NB4 (cell line): ENCODE data around the gene DCAF4L1.

Experiments used
- DNase-seq: peaks from one replicate; pipeline ENCODE4 v3.0.0; 2010; ENCODE audit warnings: low read depth
- H3K4me3 ChIP-seq: one replicate; pipeline ENCODE4 v1.5.1; 2011; ENCODE audit warnings: mild to moderate bottlenecking, low read depth, low read length, moderate library complexity
- CTCF ChIP-seq: IDR thresholded peaks from one replicate; pipeline ENCODE4 v1.5.1; 2012; ENCODE audit warnings: low read depth, low read length
- MAX ChIP-seq: IDR thresholded peaks from 2 replicates; pipeline ENCODE4 v1.6.1; 2011; ENCODE audit warnings: low read depth, low read length
- MYC ChIP-seq: IDR thresholded peaks from 2 replicates; pipeline ENCODE4 v1.6.1; 2011; ENCODE audit warnings: low read depth, low read length
- POLR2A ChIP-seq: IDR thresholded peaks from 2 replicates; pipeline ENCODE4 v1.6.1; 2011; ENCODE audit warnings: mild to moderate bottlenecking; ENCODE audit not compliant: insufficient read length; ENCODE audit errors: extremely low read depth

DCAF4L1 gene

DNA sequence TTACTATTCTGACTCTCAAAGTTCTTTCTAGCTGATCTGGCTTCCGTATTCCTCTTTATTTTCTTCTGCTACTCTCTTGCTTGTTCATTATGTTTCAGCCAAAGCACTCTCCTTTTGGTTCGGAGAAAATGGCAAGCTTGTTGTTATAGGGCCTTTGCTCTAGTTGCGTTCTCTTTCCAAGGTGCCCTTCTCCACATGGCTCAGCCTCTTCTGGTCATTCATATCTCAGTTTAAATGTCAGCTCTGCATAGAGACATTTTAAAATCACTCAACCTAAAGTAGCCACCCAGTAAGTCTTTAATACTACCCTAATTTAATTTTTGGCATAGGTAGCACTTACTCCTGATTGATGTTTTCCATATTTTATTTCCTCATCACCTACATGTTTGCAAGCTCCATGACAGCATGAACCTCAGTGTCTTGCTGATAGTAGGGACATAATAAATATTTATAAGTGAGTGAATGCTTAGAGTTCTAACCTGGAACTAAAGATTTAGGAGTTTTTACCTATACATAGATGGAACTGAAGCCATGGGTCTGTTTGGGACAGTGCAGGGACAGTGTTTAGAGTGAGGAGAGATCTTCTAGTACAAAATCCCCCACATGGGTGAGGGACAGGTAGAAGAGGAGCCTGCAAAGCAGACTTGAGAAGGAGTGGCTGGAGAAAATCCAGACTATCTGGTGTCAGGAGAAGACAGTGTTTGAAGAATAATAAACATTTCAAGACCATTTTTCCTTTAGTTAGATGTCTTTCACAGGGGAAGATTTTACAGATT is 26.6 kb downstream of the DCAF4L1 start:
- no peak overlapping the region for H3K4me3 ChIP-seq
- no peak for DNase-seq
- TF ChIP-seq CTCF (no peak), MYC (no peak), MAX (no peak), POLR2A (no peak)

GRCh38 chr4:42015438-42015837 is 33.9 kb downstream of the DCAF4L1 start:
- no peak for TF ChIP-seq POLR2A
- TF ChIP-seq MYC = no peak
- TF ChIP-seq MAX = no peak
- TF ChIP-seq CTCF = no peak
- H3K4me3 ChIP-seq = no peak overlapping the region
- no peak for DNase-seq

DNA sequence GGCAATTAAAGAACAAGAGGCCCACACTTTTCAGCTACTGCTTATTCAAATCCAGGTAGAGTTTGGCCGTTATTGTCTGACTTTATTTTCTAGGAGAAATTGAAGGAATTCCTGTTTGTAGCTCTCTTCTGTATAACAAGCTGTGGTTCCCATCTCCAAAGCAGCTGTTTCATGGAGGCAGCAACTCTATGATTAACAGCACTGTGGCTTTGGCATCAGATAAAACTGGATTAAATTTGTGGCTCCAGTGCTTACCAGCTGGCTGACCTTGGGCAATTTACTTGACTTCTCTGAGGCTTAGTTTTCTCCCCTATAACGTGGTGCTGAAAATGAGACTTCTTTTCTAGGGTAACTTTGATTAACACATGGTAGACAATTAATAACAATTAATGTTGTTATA is 36.9 kb downstream of the DCAF4L1 start:
- no peak overlapping the region for H3K4me3 ChIP-seq
- TF ChIP-seq MAX (no peak), MYC (no peak), POLR2A (no peak)
- DNase-seq = no peak
